WI38 (cell line): ENCODE data around the gene HDAC4.

Source experiments
- H3K4me3 ChIP-seq: 2 replicates; pipeline ENCODE4 v1.5.1; 2011; ENCODE audit warnings: low read depth, mild to moderate bottlenecking, control low read depth, low read length
- CTCF ChIP-seq: IDR thresholded peaks from 2 replicates; pipeline ENCODE4 v1.5.1; 2012; ENCODE audit warnings: low read depth, mild to moderate bottlenecking, control low read depth, low read length

The HDAC4 gene

GRCh38 chr2:239171643-239172042 lies 229.2 kb downstream of the HDAC4 start:
- no peak overlapping the region for H3K4me3 ChIP-seq
- no peak for TF ChIP-seq CTCF

DNA sequence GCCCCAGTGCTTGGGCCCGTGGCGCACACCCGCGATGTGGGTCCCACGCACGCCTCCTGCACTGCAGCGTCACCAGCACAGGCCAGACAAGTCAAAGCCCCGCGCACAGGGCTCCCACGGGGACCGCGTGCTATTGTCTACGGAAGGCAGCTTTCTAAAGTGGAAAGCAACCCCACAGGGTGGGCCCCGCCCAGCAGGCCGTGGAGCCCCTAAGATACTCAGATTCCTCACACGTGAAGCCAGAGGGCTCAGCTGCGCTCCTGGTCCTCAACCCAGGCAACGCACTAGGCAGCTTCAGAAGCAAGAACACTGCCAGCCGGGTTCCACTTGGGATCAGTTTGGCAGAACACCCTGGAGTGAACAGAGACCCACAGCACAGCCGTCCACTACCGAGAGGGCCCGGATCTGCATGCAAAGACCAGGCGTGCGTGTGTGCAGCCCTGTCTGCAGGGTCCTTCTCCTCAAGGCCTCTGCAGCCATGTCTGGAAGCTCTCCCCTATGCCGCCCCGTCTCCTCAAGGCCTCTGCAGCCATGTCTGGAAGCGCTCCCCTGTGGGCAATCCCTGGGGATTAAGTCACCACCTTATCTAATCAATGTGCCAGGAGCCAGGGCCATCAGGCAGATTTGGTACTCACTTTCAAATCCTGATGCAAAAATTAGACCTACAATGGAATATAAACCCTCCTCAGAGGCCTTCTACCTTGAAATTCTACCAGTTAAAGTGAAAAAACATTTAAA lies 231.3 kb downstream of the HDAC4 start:
- TF ChIP-seq CTCF: no peak
- no peak overlapping the region for H3K4me3 ChIP-seq

DNA sequence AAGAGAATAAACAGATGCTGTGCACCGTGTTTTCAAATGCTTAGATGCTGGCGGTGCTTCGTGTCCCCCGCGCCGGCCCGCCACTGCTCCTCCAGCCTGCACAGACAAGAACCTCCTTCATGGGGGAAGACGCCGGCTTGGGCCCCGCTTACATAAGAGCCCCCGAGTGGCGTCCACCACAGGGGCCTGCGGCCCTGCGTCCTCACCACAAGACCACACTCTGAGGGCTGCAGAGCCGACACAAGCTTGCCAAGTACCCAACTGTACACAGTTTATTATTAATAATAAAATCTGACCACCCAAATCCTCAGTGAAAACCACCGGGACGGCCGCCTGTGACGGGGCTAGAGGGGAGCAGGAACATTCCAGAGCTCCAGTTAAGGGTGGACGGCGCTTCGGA lies 232.2 kb downstream of the HDAC4 start:
- TF ChIP-seq CTCF: no peak
- H3K4me3 ChIP-seq: no peak overlapping the region

GRCh38 chr2:239167766-239168444 lies 232.9 kb downstream of the HDAC4 start:
- H3K4me3 ChIP-seq: no peak overlapping the region
- TF ChIP-seq CTCF: no peak

- H3K4me3 ChIP-seq: no peak overlapping the region
- TF ChIP-seq CTCF: no peak
Observed at GRCh38 chr2:239167011-239167673, 233.7 kb downstream of the HDAC4 start.

DNA sequence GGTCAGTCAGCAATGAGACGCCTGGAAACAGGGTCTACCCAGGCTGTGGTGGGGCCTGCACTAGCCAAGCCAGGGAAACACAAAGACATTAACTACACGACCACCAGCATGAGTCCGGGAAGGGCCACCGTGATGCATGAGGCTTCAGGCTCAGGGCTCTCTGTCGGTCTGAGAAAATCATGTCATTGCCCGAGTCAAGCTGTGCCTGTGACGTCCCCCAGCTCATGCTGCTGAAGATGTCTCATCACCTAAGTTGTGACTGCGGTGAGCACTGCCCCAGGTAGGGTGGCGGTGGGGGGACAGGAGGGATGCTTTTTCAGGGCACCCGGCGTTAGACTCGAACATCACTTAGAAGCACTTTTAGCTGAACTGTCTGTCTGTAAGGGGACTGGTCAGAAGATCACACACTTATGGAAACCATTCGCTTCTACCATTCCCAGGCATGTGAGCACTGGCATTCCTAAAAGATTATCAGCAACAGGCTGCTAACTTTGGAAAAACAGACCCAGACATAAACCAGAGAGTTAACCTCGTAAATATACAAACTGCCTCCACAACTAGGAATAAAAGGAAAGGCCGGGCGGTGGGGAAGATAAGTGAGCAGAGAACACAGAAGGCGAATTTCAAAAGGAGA lies 234.5 kb downstream of the HDAC4 start:
- H3K4me3 ChIP-seq: no peak overlapping the region
- TF ChIP-seq CTCF: no peak
